Skin epidermis (tissue), 12 donors: ENCODE data around the gene NHS.

ENCODE experiments used
- H3K27ac ChIP-seq, 21 experiments: fragments of 200-600 bp; sonication (generic) in 11 of 21; one replicate each; pipeline ENCODE4 v1.5.0; 2020; ENCODE audit warnings: mild to moderate bottlenecking in 3 of 21, inconsistent platforms in 2 of 21, moderate library complexity in 2 of 21
- H3K4me3 ChIP-seq, 7 experiments: fragments of 200-600 bp; sonication (generic) in 2 of 7; one replicate each; pipeline ENCODE4 v1.5.0; 2020; ENCODE audit warnings: inconsistent platforms in 2 of 7, mild to moderate bottlenecking in 2 of 7, moderate library complexity in 1 of 7

NHS gene

GRCh38 chrX:17597836-17598439 is 222.9 kb downstream of the NHS start:
- Histone ChIP-seq H3K27ac (peak overlapping the region in 2 of 21 experiments; percentile 19 to 63), H3K4me3 (no peak overlapping the region)

- Histone ChIP-seq H3K4me3 (no peak overlapping the region), H3K27ac (no peak overlapping the region)
Measured at GRCh38 chrX:17601441-17602200, 226.6 kb downstream of the NHS start.

GRCh38 chrX:17602245-17602644 is 227.2 kb downstream of the NHS start:
- Histone ChIP-seq H3K27ac (no peak overlapping the region), H3K4me3 (no peak overlapping the region)

GRCh38 chrX:17603196-17603595 is 228.2 kb downstream of the NHS start:
- Histone ChIP-seq H3K27ac (no peak overlapping the region), H3K4me3 (no peak overlapping the region)

- no peak overlapping the region for H3K4me3 ChIP-seq
- no peak overlapping the region for H3K27ac ChIP-seq
Measured at GRCh38 chrX:17605676-17606075, 230.7 kb downstream of the NHS start.

- H3K27ac ChIP-seq: no peak overlapping the region
Measured at GRCh38 chrX:17606231-17606630, 231.2 kb downstream of the NHS start.

GRCh38 chrX:17608888-17609287 is 233.9 kb downstream of the NHS start:
- H3K4me3 ChIP-seq: no peak overlapping the region
- H3K27ac ChIP-seq: no peak overlapping the region

More at GRCh38 chrX:17606231-17606630, 231.2 kb downstream of the NHS start:
- H3K4me3 ChIP-seq: no peak overlapping the region

GRCh38 chrX:17610788-17611187 is 235.8 kb downstream of the NHS start:
- H3K4me3 ChIP-seq: no peak overlapping the region
- H3K27ac ChIP-seq: no peak overlapping the region

GRCh38 chrX:17613979-17614588 is 239.1 kb downstream of the NHS start:
- no peak overlapping the region for H3K27ac ChIP-seq

GRCh38 chrX:17616936-17617335 is 241.9 kb downstream of the NHS start:
- Histone ChIP-seq H3K27ac (no peak overlapping the region), H3K4me3 (no peak overlapping the region)

More at GRCh38 chrX:17613979-17614588, 239.1 kb downstream of the NHS start:
- H3K4me3 ChIP-seq: no peak overlapping the region

- Histone ChIP-seq H3K27ac (no peak overlapping the region), H3K4me3 (no peak overlapping the region)
Measured at GRCh38 chrX:17617806-17618205, 242.8 kb downstream of the NHS start.

- Histone ChIP-seq H3K27ac (no peak overlapping the region), H3K4me3 (no peak overlapping the region)
Measured at GRCh38 chrX:17621566-17622270, 246.7 kb downstream of the NHS start.

GRCh38 chrX:17622331-17622730 is 247.3 kb downstream of the NHS start:
- Histone ChIP-seq H3K27ac (no peak overlapping the region), H3K4me3 (no peak overlapping the region)

GRCh38 chrX:17623750-17624149 is 248.8 kb downstream of the NHS start:
- H3K4me3 ChIP-seq: no peak overlapping the region
- no peak overlapping the region for H3K27ac ChIP-seq

GRCh38 chrX:17627026-17627425 is 252.0 kb downstream of the NHS start:
- H3K4me3 ChIP-seq: no peak overlapping the region
- H3K27ac ChIP-seq: no peak overlapping the region

- Histone ChIP-seq H3K4me3 (no peak overlapping the region), H3K27ac (no peak overlapping the region)
Measured at GRCh38 chrX:17628976-17629375, 254.0 kb downstream of the NHS start.

- no peak overlapping the region for H3K4me3 ChIP-seq
Measured at GRCh38 chrX:17629519-17629918, 254.5 kb downstream of the NHS start.

GRCh38 chrX:17631647-17632046 is 256.6 kb downstream of the NHS start:
- no peak overlapping the region for H3K4me3 ChIP-seq
- H3K27ac ChIP-seq: no peak overlapping the region

More at GRCh38 chrX:17629519-17629918, 254.5 kb downstream of the NHS start:
- H3K27ac ChIP-seq: no peak overlapping the region

- Histone ChIP-seq H3K27ac (peak overlapping the region in 3 of 21 experiments; percentile 18 to 71 (median 55)), H3K4me3 (no peak overlapping the region)
Measured at GRCh38 chrX:17632942-17633341, 257.9 kb downstream of the NHS start.

- Histone ChIP-seq H3K4me3 (no peak overlapping the region), H3K27ac (peak overlapping the region in 4 of 21 experiments; percentile 18 to 71 (median 42))
Measured at GRCh38 chrX:17633546-17633945, 258.5 kb downstream of the NHS start.
